ENCODE data around the gene GRXCR2.
"Not testable (repeated sequence)": the region's sequence is repeated elsewhere in the genome, so short reads cannot be mapped to it uniquely, and the experiment has no call there.

The GRXCR2 gene

GRCh38 chr5:145874765-145875164, 2.0 kb upstream of the GRXCR2 start:
- DNase-seq = no peak

DNA sequence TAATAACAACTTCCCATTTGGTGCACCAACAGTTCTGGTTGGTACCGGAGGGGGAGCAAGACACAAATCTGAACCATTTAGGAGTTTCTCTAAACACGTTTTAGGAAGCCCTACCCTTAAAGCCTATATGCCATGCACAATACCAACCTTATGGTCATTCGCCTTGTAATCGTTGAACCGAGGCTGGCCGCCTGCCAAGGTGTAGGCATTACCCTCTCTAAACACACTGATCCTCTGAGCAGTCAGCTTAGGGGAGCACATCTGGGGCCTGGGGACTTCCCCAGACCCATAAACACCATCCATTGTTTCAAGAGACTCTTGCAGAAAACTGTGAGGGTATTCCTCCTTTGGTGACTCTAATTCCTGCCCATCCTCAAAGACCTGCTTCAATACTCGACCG, 328 bp downstream of the GRXCR2 start:
- DNase-seq = no peak

GRCh38 chr5:145869753-145870152, 3.1 kb downstream of the GRXCR2 start:
- no peak for DNase-seq

GRCh38 chr5:145867806-145868205, 5.0 kb downstream of the GRXCR2 start:
- DNase-seq = no peak

DNA sequence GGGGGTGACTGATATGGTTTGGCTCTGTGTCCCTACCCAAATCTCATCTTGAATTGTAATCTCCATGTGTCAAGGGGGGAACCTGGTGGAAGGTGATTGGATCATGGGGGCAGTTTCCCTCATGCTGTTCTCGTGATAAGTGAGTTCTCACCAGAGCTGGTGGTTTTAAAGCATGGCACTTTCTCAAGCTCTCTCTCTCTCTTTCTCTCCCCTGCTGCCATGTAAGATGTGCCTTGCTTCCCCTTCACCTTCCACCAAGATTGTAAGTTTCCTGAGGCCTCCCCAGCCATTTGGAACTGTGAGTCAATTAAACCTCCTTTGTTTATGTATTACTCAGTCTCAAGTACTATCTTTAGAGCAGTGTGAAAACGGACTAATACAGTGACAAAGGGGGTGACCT, 8.4 kb downstream of the GRXCR2 start:
- not testable (repeated sequence) for DNase-seq

GRCh38 chr5:145863003-145863402, 9.8 kb downstream of the GRXCR2 start:
- no peak for DNase-seq

DNA sequence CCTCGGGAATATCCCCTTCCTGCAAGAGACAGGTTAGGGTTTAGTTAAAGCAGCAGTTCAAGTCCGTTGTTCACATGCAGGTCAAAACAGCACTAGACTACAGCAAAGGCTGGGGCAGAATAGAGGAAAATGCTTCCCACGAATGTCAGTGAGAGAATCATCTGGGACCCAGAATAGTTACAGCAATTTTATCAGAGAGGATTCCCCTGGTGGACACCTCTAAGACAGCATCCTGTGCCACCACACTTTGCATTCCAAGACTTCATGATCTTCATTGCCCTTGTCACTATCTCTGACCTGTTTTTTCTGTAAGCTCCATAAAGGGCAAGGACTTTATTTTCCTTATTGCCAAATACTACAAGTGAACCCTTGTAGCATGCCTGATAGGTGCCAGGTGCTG, 12.9 kb downstream of the GRXCR2 start:
- no peak for DNase-seq

- DNase-seq = no peak
Observed at GRCh38 chr5:145859453-145859852, 13.4 kb downstream of the GRXCR2 start.

- no peak for DNase-seq
Observed at GRCh38 chr5:145858959-145859358, 13.9 kb downstream of the GRXCR2 start.

GRCh38 chr5:145856285-145856818, 16.5 kb downstream of the GRXCR2 start:
- DNase-seq = no peak

- no peak for DNase-seq
Observed at GRCh38 chr5:145855763-145856267, 17.0 kb downstream of the GRXCR2 start.

DNA sequence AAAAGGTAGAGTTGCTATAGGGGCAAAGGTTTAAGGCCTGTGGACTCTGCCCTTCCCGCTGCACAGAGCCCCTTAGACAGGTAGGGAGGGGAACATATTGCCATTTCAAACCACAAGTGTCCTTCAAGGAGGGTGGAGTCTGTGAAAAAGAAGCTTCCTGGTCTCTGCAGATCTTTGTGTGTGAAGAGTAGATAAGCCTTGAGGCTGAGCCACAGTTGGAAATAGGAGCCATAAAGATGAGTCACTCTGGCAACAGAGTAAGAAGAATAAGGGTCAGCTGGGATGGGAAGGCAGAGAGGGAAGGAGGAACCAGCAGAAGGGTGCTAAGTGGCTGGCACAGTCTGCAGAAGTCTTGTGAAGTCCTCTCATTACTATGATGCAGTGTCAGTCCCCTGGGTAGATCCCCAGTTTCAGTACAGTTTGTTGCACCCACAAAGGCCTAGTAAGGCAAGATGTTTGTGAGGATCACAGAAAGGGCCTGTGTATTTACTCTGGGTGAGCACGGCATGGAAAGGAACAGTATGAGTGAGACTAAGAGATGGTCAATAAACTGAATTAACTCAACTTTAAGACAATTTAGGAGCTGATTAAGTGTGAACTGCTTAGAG, 18.1 kb downstream of the GRXCR2 start:
- no peak for DNase-seq

DNA sequence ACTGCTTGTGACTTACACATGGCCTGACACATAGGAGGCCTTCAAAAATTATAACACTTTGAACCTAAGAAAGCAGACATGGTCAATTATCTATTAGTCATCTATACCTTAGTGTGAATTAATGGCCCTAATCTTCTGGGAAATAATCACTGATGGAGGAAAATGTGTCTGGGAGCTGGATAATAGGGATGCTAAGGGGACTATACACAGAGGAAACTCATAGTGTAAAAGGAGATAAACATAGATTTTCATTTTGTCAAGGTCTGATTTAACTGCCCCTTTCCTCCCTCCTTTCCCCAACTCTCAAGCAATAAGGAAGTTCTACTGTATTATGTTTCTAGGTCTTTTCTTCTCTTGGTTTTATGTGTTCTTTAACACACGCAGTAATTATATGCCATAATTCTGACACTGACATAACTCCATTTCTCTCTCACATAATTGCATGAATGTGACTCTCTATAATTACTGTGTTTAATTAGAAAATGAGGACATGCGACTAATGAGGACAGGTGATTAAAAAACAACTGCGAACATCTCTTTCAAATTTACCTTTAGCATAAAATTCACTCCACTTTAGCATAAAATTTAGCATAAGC, 18.9 kb downstream of the GRXCR2 start:
- DNase-seq = no peak

DNA sequence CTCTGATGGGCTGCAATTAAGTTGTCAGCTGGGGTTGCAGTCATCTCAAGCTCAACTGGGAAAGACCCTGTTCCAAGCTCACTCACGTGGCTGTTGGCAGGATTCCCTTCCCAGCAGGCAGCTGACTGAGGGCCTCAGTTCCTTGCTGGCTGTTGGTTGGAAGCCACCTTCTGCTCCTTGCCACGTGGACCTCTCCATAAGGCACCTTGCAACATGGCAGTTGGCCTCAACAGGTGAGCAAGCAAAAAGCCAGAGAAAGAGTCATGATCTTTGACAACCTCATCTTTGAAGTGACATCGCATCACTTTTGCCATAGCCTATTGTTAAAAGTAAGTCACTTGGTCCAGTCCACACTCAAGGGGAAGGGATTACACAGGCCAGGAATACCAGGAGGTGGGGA, 19.8 kb downstream of the GRXCR2 start:
- DNase-seq = no peak

DNA sequence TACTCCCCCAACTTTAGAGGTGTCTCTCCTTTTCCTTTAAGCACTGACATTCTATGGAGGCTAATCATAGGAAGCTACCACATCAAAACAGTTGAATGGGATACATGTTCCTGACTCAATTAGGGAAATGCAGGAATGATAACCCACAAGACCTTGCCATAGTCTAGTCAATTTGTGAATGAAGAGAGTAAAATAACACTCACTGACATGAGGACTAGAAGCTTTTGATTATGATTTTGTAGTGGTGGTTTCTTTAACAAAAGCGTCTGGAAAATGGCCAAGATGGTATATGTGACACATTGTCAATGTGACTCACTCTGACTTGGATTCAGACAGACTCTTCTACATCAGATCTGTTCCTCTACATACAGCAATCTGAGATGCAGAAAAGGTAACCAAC, 24.0 kb downstream of the GRXCR2 start:
- no peak for DNase-seq

- DNase-seq = no peak
Observed at GRCh38 chr5:145847499-145848497, 25.0 kb downstream of the GRXCR2 start.

GRCh38 chr5:145846081-145846480, 26.7 kb downstream of the GRXCR2 start:
- DNase-seq = no peak

DNA sequence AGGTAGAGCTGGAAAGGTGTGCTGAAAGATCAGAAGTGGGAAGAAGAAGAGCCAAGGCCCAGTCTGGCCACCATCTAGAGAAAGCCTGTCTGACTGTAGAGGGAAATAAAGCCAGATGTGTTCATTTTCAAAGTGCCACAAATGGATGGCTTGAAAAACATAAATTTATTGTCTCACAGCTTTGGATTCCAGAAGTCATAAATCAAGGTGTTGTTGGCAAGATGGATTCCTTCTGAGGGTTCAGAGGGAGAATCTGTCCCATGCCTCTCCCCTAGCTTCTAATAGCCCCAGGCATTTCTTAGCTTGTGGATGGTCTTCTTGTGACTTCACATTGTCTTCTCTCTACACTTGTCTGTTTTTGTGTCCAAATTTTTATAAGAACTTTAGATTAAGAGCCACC, 31.5 kb downstream of the GRXCR2 start:
- DNase-seq = no peak

GRCh38 chr5:145840458-145841132, 32.2 kb downstream of the GRXCR2 start:
- DNase-seq = no peak

GRCh38 chr5:145838276-145838675, 34.5 kb downstream of the GRXCR2 start:
- no peak for DNase-seq

DNA sequence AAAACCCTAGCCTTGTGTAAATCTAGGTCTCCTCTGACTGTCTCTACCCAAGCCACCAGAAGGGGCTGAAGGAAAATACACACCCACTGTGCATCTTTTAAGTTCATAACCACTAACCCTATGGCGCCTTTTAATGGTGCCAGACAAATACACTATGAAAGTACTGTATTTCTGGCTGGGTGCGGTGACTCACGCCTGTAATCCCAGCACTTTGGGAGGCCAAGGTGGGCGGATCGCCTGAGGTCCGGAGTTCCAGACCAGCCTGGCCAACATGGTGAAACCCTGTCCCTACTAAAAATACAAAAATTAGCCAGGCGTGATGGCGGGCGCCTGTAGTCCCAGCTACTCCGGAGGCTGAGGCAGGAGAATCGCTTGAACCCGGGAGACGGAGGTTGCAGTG, 36.6 kb downstream of the GRXCR2 start:
- not testable (repeated sequence) for DNase-seq

GRCh38 chr5:145835848-145836239, 37.0 kb downstream of the GRXCR2 start:
- DNase-seq = no peak

Data from central memory CD4-positive, alpha-beta T cell (primary cell).